NCI-H345 (cell line): ENCODE results near the gene WBP1L.
"Not testable (repeated sequence)": the region's sequence is repeated elsewhere in the genome, so short reads cannot be mapped to it uniquely, and the experiment has no call there.

Experiments
- DNase-seq: peaks from one replicate; lab custom pipeline; 2025; lab: John Stamatoyannopoulos, UW

Gene WBP1L

DNA sequence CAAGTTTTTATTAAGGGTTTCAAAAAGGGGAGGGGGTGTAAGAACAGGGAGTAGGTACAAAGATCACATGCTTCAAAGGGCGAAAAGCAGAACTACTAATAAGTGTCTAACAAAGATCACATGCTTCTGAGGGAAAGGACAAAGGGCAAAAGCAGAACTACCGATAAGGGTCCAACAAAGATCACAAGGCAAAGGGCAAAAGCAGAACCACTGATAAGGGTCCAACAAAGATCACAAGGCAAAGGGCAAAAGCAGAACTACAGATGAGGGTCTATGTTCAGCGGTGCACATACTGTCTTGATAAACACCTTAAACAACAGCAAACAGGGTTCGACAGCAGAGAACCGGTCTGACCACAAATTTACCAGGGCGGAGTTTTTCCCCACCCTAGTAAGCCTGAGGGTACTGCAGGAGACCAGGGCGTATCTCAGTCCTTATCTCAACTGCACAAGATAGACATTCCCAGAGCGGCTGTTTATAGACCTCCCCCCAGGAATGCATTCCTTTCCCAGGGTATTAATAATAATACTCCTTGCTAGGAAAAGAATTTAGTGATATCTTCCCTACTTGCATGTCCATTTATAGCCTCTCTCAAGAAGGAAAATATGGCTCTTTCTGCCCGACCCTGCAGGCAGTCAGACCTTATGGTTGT, 94.7 kb downstream of the WBP1L start:
- DNase-seq: not testable (repeated sequence)

- no peak for DNase-seq
Measured at GRCh38 chr10:102841827-102842345, 98.1 kb downstream of the WBP1L start.

GRCh38 chr10:102843139-102843538, 99.4 kb downstream of the WBP1L start:
- not testable (repeated sequence) for DNase-seq

DNA sequence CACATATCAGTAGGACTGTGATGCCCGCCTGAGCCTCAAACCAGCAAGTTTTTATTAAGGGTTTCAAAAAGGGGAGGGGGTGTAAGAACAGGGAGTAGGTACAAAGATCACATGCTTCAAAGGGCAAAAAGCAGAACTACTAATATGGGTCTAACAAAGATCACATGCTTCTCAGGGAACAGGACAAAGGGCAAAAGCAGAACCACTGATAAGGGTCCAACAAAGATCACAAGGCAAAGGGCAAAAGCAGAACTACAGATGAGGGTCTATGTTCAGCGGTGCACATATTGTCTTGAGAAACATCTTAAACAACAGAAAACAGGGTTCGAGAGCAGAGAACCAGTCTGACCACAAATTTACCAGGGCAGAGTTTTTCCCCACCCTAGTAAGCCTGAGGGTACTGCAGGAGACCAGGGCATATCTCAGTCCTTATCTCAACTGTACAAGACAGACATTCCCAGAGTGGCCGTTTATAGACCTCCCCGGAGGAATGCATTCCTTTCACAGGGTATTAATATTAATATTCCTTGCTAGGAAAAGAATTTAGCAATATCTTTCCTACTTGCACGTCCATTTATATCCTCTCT, 100.5 kb downstream of the WBP1L start:
- DNase-seq: not testable (repeated sequence)

DNA sequence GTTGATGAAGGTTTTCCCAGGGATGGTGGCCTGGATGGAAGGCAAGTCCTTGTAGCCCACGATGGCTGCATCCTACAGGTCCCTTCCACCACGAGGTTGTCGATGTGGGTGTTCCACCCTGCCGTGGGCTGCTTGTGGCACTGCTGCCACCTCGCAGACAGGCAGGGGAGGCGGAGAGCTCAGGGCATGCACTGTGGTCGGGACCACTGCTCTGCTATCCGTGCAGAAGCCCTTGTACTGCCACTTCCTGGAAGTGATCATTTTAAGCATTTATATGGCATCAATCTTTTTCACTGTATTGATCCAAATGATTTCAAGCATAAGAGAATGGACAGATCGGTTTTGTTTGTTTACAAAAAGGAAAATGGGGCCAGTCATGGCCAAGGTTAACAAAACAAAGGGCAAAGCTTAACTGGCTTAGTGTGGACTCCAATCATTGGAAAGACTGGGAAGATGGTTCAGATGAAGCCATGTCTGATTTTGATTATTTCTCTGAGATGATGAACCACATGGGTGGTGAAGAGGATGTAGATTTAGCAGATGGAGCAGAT, 101.7 kb downstream of the WBP1L start:
- DNase-seq: no peak

DNA sequence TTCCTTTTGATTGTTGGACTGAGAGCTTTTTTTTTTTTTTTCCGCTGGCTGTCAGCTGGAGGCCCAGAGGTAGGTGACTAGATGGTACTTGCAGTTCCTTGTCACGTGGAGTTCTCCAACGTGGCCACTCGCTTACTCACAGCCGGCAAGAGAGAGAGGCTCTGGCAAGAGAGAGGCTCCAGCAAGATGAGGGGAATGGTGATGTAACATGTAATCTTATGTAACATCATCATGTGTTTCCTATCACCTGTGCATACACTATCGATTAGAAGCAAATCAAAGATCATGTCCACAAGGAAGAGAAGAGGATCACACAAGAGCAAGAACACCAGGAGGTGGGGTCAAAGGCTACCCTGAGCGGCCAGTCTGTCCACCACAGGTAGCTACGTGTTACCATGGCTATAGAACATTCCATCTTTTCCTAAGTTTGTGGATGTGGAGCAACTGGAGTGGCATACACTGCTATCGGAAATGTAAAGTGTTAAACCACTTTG, 106.3 kb downstream of the WBP1L start:
- no peak for DNase-seq

DNA sequence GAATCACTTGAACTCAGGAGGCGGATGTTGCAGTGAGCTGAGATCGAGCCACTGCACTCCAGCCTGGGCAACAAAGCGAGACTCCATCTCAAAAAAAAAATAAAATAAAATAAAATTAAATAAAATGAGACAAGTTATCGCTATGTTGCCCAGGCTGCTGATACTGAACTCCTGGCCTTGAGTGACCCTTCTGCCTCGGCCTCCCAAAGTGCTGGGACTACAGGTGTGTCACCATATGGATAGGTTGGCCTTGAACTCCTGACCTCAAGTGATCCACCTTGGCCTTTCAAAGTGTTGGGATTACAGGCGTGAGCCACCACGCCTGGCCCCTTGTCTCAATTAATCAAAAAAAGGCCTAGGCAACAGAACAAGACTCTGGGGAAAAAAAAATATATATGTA, 109.5 kb downstream of the WBP1L start:
- not testable (repeated sequence) for DNase-seq

GRCh38 chr10:102855731-102856436, 112.1 kb downstream of the WBP1L start:
- DNase-seq: not testable (repeated sequence)

- DNase-seq: no peak
Measured at GRCh38 chr10:102856758-102857424, 113.1 kb downstream of the WBP1L start.

- no peak for DNase-seq
Measured at GRCh38 chr10:102859911-102860310, 116.2 kb downstream of the WBP1L start.

DNA sequence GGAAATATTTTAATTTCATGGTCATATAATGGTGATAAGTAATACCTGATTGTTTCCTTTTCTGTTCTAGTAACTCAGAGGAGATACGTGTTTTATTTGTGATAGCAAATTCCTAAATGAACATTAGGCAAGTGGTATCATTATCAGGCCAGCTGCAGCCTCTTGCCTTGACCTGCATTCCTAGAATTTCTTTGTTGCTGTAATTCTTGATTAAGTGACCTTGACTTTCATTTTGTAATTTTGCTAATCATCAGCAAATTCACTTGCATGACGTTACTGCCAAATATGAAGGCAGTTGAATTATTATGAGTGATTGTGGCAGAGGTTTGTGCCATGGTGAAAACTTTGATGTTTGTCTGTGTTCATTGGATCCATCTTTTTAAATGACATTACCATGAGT, 119.9 kb downstream of the WBP1L start:
- DNase-seq: no peak

DNA sequence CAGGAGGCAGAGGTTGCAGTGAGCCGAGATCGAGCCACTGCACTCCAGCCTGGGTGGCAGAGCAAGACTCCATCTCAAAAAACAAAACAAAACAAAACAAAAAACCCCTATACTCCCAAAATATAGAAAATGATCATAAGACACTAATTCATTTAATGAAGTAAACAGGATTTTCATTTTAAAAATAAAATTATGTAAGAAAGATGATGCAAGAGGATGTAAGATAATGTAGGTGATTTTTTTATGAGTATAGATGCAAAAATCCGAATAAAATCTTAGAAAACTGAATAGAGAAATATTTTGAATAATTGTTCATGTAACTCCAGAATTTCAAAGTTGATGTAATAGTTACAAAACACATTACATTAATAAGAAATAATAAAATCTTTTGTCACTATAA, 121.9 kb downstream of the WBP1L start:
- DNase-seq: no peak
